Measurements from ENCODE around the gene PGBD5. TPM values are rescaled to one million over a fixed set of nuclear protein-coding genes. Genes with fewer than 3 reads are reported as not detected.

The PGBD5 gene
- total and polyA plus RNA-seq, 2 of the 13 experiments (the other 11 are each of a cell fraction or from before 2014, with no cell fraction given): 0.04 to 0.13 TPM

GRCh38 chr1:230383425-230383824 is 42.7 kb downstream of the PGBD5 start:
- H3K4me2 ChIP-seq (ENCODE audit: low read depth, low read length): no peak overlapping the region
- ChIA-PET POLR2A (no interaction called here), CTCF (ENCODE audit: low intra/inter-chr PET ratio, low total read pairs) (no interaction called here)
- H3K4me3 ChIP-seq (replicated peaks in 1 of 3; ENCODE audit: insufficient read depth in 1 of 3, low read depth in 2 of 3, low read length in 3 of 3): no peak overlapping the region
- in situ Hi-C loops (cut with HindIII; ENCODE audit: extremely low pct_ligation_motif_present, low pct_unique_long_range_greater_than_20kb): no loop called here
- H4K20me1 ChIP-seq (ENCODE audit: insufficient read depth, low read length): no peaks in the 10 kb centered on the region
- no peaks in the 10 kb centered on the region for H3K36me3 ChIP-seq (replicated peaks in 1 of 2; ENCODE audit: control insufficient read depth in 1 of 2, insufficient read depth in 2 of 2, low read length in 2 of 2)
- H3K79me2 ChIP-seq (ENCODE audit: insufficient read depth, low read length): no peaks in the 10 kb centered on the region
- H2AFZ ChIP-seq (ENCODE audit: low read length): no peak overlapping the region
- H3K27me3 ChIP-seq (ENCODE audit: control insufficient read depth in 1 of 2, insufficient read depth in 2 of 2, low read length in 2 of 2): no peaks in the 10 kb centered on the region
- ATAC-seq (no peak), FAIRE-seq (no peak), DNase-seq (ENCODE audit: low spot score) (no peak)
- WGBS (ENCODE audit: low lambda C conversion rate): 60% methylated on average over 5 of the region's 5 CpGs
- intact Hi-C loops (cut with micrococcal nuclease; ENCODE audit: unreplicated experiment): no loop called here
- peaks cover 13% of the 10 kb centered on the region for H3K9me3 ChIP-seq (ENCODE audit: low read length)
- H3K4me1 ChIP-seq (ENCODE audit: insufficient read depth, low read length): peaks cover 21% of the 10 kb centered on the region
- TF ChIP-seq CREB1 (IDR thresholded peaks at IDR 0.05) (no peak), CREB1 (CRISPR knock-in tag; IDR thresholded peaks at IDR 0.05) (no peak), ZC3H13 (CRISPR knock-in tag; IDR thresholded peaks at IDR 0.05) (no peak), TFDP1 (CRISPR knock-in tag; IDR thresholded peaks at IDR 0.05; ENCODE audit: borderline replicate concordance) (no peak), HCFC1 (IDR thresholded peaks at IDR 0.05; ENCODE audit: low read depth, low read length) (no peak), CEBPB (IDR thresholded peaks at IDR 0.05; ENCODE audit: borderline replicate concordance, low read depth, low read length) (no peak), CBX5 (CRISPR knock-in tag; IDR thresholded peaks at IDR 0.05; ENCODE audit: borderline replicate concordance) (no peak), STAT5B (CRISPR knock-in tag; IDR thresholded peaks at IDR 0.05) (no peak), MBD4 (IDR thresholded peaks at IDR 0.05; ENCODE audit: borderline replicate concordance, low read length) (no peak), THAP7 (CRISPR knock-in tag; IDR thresholded peaks at IDR 0.05) (no peak), MAX (IDR thresholded peaks at IDR 0.05) (no peak), BORCS8-MEF2B (CRISPR knock-in tag; IDR thresholded peaks at IDR 0.05) (no peak), SMAD3 (CRISPR knock-in tag; IDR thresholded peaks at IDR 0.05) (no peak), HNRNPH1 (optimal IDR thresholded peaks at IDR 0.05; ENCODE audit: low read depth, low read length) (no peak), ZNF678 (CRISPR knock-in tag; IDR thresholded peaks at IDR 0.05) (no peak), RCOR2 (CRISPR knock-in tag; IDR thresholded peaks at IDR 0.05) (no peak), ATF5 (CRISPR knock-in tag; IDR thresholded peaks at IDR 0.05; ENCODE audit: low read depth) (no peak), PCBP2 (optimal IDR thresholded peaks at IDR 0.05; ENCODE audit: low read depth, low read length, poor library complexity, severe bottlenecking) (no peak), SIN3A (IDR thresholded peaks at IDR 0.05; ENCODE audit: borderline replicate concordance, low read depth, low read length) (no peak), ISL2 (CRISPR knock-in tag; IDR thresholded peaks at IDR 0.05) (no peak), ZNF619 (CRISPR knock-in tag; IDR thresholded peaks at IDR 0.05) (no peak)
- no peak overlapping the region for H3K9ac ChIP-seq (ENCODE audit: insufficient read depth, low read depth, low read length)
- H3K27ac ChIP-seq (ENCODE audit: extremely low read length, insufficient read depth, low read length): no peak overlapping the region
- no TSS peak for BruUV-seq (replicated peaks)
